Forelimb muscle (tissue), 1 donor: Measurements from ENCODE around the gene ADGRA3. TPM values are rescaled to one million over a fixed set of nuclear protein-coding genes. Genes with fewer than 3 reads are reported as not detected.

Source experiments
- DNase-seq: peaks from one replicate; pipeline ENCODE4 v3.0.0-alpha.2; 2013; ENCODE audit warnings: low read depth
- polyA plus RNA-seq: library from polyadenylated mRNA; unstranded; fragments of 120-200 nt; gene quantifications from one replicate; pipeline ENCODE4 v1.2.1, GENCODE V29; 2013; ENCODE audit not compliant: insufficient read length

ADGRA3 gene, protein sequence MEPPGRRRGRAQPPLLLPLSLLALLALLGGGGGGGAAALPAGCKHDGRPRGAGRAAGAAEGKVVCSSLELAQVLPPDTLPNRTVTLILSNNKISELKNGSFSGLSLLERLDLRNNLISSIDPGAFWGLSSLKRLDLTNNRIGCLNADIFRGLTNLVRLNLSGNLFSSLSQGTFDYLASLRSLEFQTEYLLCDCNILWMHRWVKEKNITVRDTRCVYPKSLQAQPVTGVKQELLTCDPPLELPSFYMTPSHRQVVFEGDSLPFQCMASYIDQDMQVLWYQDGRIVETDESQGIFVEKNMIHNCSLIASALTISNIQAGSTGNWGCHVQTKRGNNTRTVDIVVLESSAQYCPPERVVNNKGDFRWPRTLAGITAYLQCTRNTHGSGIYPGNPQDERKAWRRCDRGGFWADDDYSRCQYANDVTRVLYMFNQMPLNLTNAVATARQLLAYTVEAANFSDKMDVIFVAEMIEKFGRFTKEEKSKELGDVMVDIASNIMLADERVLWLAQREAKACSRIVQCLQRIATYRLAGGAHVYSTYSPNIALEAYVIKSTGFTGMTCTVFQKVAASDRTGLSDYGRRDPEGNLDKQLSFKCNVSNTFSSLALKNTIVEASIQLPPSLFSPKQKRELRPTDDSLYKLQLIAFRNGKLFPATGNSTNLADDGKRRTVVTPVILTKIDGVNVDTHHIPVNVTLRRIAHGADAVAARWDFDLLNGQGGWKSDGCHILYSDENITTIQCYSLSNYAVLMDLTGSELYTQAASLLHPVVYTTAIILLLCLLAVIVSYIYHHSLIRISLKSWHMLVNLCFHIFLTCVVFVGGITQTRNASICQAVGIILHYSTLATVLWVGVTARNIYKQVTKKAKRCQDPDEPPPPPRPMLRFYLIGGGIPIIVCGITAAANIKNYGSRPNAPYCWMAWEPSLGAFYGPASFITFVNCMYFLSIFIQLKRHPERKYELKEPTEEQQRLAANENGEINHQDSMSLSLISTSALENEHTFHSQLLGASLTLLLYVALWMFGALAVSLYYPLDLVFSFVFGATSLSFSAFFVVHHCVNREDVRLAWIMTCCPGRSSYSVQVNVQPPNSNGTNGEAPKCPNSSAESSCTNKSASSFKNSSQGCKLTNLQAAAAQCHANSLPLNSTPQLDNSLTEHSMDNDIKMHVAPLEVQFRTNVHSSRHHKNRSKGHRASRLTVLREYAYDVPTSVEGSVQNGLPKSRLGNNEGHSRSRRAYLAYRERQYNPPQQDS (N-terminal part only)
- 57.3 TPM for polyA plus RNA-seq

DNA sequence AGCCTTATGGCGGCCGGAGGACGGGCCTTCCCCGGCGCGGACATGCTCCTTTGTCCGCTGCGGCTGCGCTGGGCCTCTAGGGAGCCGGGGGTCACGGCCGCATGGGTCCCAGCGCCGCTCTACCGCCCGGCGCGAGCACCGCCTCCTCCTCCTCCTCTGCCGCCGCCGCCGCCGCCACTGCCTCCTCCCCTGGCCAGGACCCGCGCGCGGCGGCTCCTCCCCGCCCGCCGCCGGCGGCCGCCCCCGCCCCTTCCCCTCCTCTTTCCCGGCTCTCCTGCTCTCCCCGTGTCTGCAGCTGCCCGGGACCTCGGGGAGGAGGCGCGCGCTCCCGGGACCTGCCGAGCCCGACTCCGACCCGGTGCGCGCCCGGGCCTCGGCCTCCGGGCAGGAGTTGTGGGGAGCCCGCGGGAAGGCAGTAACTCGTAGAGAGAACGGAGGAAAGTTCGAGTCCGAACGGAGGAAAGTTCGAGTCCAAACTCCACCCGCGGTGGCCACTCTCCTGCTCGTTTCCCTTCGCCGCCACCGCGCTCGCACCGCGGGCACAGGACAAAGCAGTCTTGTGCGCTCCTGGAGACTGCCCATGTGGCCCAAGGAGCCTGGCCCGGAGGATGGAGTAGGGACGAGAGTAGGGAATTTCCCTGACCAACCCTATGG lies at the start of gene ADGRA3:
Gene ADGRA3 (minus strand): TSS at position 179 of the 654 bp plus-strand sequence. CDS start 282 bp downstream, outside the sequence.
- DNase-seq: no peak

DNA sequence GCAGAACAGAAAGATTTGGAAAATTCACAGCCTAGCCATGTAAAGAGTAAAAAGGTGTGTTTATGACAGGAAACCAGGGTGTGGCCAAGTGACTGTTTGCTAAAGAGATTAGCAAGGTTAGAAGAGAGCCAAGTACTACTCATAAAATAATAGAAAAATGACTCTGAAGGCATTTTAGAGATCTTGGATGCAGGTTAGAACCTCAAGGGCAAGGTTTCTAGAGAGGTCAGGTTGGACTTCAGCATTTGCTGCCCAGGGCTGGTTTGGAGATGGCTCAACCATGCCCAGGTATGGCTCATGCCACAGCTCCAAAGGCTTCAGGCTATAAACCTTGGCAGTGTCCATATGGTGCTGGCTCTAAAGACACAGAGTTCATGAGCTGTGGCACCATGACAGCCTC lies 40.6 kb upstream of the ADGRA3 start:
- DNase-seq: no peak

DNA sequence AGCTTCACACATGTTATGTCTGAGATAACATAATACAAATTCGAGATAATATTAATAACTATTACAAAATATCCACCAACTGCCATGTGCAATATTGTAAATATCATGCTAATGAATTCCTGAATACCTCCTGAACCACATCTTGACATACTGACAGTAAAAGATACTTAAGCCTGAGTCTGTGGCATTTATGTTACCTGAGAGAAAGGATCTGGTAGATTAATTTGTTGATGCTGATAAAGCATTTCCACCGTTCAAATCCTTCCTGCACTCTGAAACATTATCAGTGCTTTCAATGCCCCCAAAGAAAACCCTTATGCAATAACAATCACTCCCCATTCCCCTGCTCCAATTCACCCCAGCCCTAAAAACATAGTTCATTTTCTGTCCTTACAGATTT lies 38.8 kb upstream of the ADGRA3 start:
- DNase-seq: no peak

DNA sequence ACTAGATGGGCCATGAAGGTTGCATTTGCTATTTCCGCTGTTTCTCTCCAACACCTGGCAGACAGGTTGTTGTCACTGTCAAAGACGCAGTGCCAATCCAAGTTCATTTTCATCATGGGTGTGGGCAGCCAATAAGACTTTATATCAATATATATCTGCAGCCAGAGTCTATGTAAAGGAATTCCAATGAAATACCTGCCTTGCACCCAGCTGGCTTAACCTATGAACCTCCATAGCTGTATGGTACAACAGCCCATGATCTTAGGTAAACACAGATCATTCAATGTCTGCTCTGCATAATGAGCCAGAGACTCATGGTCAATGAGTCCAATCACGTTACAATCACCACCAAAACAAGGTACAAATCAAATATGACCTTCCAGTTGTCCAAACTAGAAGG lies 37.7 kb upstream of the ADGRA3 start:
- no peak for DNase-seq

DNA sequence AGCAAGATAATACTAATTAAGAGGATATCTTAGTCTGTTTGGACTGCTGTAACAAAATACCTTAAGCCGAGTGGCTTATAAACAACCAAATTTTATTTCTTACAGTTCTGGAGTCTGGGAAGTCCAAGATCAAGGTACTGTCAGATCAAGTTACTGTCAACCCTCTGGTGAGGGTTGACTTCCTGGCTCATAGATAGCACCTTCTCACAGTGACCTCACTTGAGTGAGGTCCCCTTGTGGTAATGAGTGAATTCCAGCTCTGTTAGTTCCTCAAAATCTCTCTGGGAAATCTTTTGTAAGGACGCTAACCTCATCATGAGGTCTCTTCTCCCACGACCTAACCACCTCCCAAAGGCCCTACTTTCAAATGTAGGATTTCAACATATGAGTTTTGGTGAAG lies 36.9 kb upstream of the ADGRA3 start:
- DNase-seq: no peak

DNA sequence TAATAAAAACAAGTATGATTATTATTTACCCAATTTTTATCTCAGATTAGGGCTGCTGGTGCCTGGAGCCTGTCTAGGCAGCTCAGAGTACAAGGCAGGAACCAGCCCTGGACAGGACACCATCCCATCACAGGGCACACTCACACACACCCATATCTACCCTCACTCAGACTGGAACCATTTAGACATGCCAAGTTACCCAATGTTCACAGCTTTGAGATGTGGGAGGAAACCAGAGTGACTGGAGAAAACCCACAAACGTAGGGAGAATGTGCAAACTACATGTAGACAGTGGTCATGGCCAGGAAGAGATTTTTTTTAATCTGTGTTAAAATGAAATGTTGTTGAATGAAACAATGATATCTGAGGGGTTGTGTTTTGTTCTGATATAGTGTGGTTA lies 35.7 kb upstream of the ADGRA3 start:
- no peak for DNase-seq

DNA sequence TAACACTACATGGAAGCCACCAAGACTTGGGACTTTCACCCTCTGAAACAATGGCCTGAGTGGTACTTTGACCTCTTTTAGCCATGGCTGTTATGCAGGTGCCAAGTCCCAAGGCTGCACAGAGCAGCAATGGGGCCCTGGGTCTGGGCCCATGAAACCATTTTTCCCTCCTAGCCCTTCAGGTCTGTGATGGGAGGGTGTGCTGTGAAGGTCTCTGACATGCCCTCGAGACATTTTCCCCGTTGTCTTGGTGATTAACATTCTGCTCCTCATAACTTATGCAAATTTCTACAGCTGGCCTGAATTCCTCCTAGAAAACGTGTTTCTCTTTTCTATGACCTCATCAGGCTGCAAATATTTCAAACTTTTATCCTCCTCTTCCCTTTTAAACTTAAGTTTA lies 30.4 kb upstream of the ADGRA3 start:
- no peak for DNase-seq

DNA sequence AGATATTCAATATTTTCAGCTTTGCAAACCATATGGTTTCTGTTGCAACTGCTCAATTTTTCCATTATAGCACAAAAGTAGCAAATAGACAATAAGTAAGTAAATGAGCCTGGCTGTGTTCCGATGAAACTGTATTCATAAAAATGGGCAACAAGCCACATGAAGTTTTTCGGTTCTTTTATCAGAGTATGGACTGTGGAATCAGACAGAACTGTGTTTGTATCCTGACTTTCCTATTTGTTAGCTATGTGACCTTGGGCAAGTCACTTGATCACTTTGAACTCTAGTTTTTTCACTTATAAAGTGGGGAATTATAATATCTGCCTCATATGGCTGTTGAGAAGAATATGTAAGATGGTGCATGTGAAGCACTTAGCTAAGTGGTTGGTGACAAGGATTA lies 23.4 kb upstream of the ADGRA3 start:
- DNase-seq: no peak

DNA sequence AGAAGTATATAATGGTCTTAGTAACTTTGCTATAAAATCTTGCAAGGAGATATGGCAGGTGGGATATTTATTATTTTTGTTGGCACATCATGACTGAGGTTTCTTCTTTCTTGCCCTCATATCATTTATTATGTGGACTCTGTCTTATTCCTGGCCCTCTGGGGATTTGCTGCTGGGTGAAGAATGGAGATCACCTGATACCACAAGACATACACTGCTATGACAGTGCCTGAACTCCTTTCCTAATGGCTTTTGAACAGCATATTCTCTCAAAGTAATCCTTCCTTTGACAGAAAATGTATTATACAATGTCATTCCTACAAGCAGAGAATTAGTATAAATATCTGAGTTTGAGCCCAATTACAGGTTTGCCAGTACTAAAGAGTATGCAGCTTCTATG lies 22.0 kb upstream of the ADGRA3 start:
- DNase-seq: no peak

DNA sequence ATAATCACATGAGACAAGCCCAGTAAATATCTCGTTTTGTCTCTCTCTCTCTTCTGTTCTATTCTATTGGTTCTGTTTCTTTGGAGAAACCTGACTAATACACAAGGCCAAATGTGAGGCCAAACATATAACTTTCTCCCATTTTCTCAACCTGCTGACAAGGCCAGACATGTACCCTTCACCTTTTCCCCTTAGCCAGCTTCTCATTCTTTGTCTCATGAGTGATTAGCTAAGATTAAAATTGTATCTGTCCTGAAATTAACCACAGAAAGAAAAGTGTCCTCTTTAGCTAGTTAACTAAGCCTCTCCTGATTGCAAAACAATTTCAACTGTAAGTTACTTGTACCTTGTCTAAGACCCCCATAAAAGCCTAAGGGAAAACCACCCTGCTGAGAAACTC lies 18.5 kb upstream of the ADGRA3 start:
- DNase-seq: no peak

DNA sequence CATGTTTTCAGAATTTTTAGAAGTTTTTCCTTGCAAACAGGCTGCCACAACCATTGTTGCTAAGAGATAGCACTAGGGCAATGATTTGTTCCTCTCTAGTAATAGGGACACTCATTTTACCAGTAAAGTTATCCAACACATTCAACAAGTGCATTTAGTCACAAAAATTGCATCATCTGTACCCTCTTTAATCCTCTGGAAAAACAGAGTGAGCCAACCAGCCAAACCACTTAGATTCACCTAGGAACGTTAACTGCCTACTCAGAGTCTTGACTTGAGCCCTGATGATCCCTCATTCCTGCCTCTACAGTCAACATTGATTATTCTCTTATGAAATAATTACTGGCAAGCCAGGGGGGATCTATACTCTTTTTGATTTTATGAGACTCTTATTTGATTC lies 17.0 kb upstream of the ADGRA3 start:
- DNase-seq: no peak

DNA sequence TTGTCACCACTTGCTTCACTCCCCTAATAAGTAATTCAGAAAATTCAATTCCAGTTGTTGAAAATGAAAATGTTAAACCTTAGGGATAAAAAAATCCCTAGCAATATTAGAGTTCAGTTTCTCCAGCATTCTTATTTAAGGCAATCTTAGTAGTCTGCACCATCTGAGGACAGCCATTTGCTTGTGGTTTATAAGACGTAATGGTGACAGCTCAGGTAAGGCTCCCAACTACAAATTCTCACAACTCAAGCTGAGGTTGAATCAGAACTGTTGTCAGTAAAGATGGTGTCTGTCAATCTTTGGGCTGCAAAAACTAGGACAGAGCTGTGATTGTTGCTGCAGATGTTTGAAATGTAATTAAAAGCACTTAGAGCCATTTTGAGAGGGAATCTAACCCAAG lies 16.3 kb upstream of the ADGRA3 start:
- DNase-seq: no peak

DNA sequence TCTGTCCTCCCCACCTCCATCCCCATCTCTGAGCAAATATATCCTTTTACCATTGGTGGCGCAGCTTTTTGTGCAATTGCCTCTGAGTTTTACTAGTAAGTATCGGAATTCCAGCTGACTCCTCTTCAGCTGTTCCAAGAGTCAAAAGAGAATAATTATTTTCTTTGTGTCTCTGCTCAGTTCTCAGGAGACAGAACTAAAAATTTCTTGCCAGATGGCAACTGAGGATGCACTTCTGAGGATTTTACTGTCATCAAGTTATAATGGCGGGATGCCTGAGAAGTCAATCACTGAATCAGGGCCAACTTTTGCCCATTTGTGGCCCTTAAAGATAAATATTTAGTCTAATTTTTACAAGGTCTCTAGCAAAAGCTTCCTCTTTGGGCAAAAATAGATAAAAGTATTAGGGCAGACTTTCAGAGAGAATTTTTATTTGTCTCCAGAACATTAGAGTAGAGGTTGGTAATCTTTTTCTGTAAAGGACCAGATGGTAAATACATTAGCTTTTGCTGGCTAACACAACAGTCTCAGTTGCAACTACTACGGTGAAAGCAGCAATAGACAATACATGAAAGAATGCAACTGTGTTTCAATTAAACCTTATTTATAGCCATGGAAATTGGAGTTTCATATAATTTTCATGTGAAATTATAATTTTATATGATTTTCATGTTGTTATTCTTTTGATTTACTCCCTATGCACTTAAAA lies 15.6 kb upstream of the ADGRA3 start:
- peak; percentile 47 for DNase-seq

DNA sequence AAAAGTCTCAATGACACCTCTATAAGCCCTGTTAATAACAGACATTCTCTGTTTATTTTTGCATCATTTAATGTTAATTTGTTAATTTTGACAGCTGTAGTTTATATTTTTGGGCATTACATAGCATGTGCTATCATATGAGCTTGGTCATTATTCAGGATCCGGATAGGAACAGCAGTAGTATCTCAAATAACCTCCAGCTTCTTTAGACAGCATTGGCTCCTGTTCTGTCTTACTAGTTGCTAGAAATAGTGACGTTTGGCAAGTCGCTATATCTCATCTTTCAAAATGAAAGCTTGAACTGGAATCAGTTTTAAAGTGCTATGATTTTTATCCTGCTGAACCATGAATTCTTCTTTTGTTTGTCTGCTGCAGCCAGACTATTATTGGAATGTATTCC lies 9.0 kb upstream of the ADGRA3 start:
- DNase-seq: no peak

DNA sequence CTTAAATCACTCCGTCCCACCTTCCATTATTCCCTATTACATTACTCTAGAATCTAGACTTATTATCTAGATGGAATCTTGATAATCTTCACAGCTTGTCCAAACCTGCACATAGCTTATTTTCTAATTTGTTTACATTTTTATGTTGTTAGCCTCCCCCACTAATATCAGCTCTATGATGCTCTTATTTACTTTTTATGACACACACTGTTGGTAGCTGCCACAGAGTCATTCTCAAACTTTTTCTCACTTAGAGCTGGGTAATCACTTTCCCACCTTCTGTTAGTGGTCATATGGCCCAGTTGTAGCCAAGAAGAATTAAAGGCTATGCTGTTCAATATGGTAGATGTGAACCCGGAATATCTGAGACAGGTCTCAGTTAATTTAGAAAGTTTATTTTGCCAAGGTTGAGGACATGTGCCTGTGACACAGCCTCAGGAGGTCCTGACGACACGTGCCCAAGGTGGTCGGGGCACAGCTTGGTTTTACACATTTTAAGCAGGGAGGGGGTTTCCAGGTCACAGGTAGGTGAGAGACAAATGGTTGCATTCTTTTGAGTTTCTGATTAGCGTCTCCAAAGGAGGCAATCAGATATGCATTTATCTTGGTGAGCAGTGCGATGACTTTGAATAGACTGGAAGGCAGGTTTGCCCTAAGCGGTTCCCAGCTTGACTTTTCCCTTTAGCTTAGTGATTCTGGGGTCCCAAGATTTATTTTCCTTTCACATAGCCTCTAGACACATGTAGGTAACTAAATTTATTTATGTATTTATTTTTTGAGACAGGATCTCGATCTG lies 7.0 kb upstream of the ADGRA3 start:
- no peak for DNase-seq

DNA sequence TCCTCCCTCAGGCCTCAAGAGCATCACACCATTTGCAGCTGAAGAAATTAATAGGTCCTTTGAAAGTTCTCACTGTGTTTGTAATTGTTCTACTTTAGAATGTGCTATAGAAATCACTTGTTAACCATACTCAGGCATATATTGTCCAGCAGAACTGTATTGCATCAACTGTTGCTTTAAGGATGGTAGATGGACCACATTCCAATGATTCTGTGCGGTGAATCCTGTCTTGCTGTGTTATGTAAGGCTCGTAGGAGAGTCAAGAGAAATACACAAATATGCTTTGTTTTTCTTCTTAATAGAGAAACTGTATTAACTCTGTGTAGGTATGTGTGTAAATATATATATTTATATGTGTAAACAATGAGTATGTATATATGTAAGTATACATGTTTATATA lies 6.3 kb upstream of the ADGRA3 start:
- DNase-seq: no peak

DNA sequence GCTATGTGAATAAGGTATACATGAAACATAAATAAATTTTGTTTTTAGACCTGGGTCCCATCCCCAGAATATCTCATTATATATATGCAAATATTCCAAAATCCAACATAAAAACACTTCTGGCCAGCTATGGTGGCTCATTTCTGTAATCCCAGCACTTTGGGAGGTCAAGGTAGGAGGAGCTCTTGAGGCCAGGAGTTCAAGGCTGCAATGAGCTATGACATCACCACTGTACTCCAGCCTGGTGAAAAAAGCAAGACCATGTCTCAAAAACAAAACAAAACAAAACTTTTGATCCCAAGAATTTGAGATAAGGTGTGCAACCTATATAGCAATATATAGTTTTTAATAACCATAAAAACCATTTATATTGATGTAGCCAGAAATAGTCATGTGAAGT lies 5.4 kb upstream of the ADGRA3 start:
- no peak for DNase-seq

DNA sequence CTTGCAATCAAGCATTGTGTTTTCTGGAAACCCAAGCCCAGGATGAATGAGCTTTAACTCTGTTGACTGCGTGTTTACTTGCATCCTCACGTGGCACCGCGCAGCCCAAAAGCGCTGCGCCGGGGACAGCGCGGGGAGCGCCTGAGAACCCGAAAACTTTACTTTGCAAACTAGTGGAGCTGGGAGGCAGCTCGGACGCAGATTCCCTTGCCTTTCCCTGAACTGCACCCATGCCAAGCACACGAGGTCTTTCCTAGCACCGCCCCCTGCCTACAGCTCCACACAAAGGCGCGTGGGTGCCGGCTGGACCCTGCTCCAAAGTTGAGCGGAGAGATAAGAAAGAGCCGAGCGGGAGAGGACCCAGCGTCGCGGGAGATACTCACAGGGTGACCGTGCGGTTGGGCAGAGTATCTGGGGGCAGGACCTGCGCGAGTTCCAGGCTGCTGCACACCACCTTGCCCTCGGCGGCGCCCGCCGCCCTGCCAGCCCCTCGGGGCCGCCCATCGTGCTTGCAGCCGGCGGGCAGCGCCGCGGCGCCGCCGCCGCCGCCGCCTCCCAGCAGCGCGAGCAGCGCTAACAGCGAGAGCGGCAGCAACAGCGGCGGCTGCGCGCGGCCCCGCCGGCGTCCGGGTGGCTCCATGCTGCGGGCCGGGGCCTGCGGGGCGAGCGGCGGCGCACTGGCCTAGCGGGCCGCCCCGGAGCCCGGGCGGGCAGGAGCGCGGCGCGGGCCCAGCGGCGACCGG lies 550 bp downstream of the ADGRA3 start:
- DNase-seq: no peak

DNA sequence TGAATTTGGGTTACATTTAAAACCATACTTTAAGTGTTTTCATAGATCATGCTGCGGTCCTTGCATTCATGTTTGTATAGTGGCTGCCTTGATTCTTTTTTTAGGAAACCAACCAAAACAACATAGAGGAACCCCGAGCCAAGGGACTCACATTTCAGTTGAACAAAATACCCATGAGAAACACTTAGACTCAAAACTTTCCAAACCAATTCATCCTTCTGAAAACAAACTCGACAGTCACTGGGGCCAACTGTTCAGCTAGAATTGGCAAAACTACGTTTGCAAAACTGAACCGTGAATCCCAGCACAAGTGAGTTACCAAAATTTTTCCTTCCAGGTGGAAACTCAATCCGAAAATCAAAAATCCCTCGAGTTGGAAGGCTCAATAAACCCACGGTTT lies 1.4 kb downstream of the ADGRA3 start:
- no peak for DNase-seq
